NB4 (cell line): ENCODE measurements around the gene ZIC4.

Source experiments
- CTCF ChIP-seq: IDR thresholded peaks from one replicate; pipeline ENCODE4 v1.5.1; 2012; ENCODE audit warnings: low read depth, low read length
- MAX ChIP-seq: IDR thresholded peaks from 2 replicates; pipeline ENCODE4 v1.6.1; 2011; ENCODE audit warnings: low read depth, low read length
- POLR2A ChIP-seq: IDR thresholded peaks from 2 replicates; pipeline ENCODE4 v1.6.1; 2011; ENCODE audit warnings: mild to moderate bottlenecking; ENCODE audit not compliant: insufficient read length; ENCODE audit errors: extremely low read depth

DNA sequence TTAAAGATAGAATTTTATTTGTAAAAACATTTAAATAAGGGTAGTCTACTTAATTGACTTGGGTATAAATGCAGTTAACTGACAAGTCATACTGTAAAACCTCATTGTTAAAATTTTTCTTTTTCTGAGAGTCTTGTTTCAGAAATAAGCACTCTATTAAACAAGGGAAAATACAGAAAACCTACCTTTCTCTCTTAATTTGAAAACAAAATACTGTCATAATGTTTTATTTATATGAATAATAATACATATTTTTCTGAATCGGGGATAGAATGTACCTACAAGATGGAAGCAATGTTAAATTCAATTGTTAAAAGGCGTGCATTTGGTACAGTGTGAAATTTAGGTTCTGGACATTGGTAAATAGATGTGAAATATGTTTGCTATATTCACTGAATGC lies 20.6 kb upstream of the ZIC4 start:
- TF ChIP-seq CTCF (no peak), MAX (no peak), POLR2A (no peak)
